H1 (cell line): ENCODE results near the gene MEIS2. TPM values are rescaled to one million over a fixed set of nuclear protein-coding genes. Genes with fewer than 3 reads are reported as not detected.

Source experiments
- CTCF ChIA-PET: fragments of 300-600 bp; sonication (Branson Sonifier 250); formaldehyde crosslinking; loops from one replicate; lab custom pipeline; 2021; ENCODE audit not compliant: partially characterized antibody; lab: Charles Lee
- POLR2A ChIA-PET: fragments of 300-600 bp; sonication (Branson Sonifier 250); formaldehyde crosslinking; loops from one replicate; lab custom pipeline; 2021; ENCODE audit warnings: inconsistent platforms; ENCODE audit not compliant: partially characterized antibody; lab: Charles Lee
- DNase-seq, 2 experiments: peaks; one replicate each; pipeline versions ENCODE4 v3.0.0 to v3.0.0-alpha.2; 2010 to 2022; ENCODE audit warnings: low spot score in 2 of 2, low read depth in 1 of 2, mixed read lengths in 1 of 2
- FAIRE-seq: peaks from 2 replicates; lab custom pipeline; 2011; peaks lifted over from hg19 to GRCh38; lab: Jason Lieb, UNC
- H2AFZ ChIP-seq: 2 replicates; pipeline ENCODE4 v1.8.1; 2012; ENCODE audit warnings: low read length, inconsistent platforms
- H2AK5ac ChIP-seq: 2 replicates; pipeline ENCODE4 v1.6.1; 2013; ENCODE audit warnings: low read depth, low read length
- H2BK120ac ChIP-seq: replicated peaks from 2 replicates; pipeline ENCODE3; 2013; ENCODE audit warnings: low read depth, low read length, inconsistent platforms
- H2BK12ac ChIP-seq: 2 replicates; pipeline ENCODE4 v1.6.1; 2013; ENCODE audit warnings: low read depth, low read length
- H2BK15ac ChIP-seq: 2 replicates; pipeline ENCODE4 v1.6.1; 2013; ENCODE audit warnings: low read length
- H2BK20ac ChIP-seq: 2 replicates; pipeline ENCODE4 v1.6.1; 2013; ENCODE audit warnings: low read length
- H2BK5ac ChIP-seq: 2 replicates; pipeline ENCODE4 v1.6.1; 2013; ENCODE audit warnings: low read depth, low read length
- H3K14ac ChIP-seq: 2 replicates; pipeline ENCODE4 v1.6.1; 2013; ENCODE audit warnings: inconsistent platforms; ENCODE audit not compliant: insufficient read length
- H3K18ac ChIP-seq: 2 replicates; pipeline ENCODE4 v1.6.1; 2013; ENCODE audit warnings: low read length; ENCODE audit errors: extremely low read depth
- H3K23ac ChIP-seq: 2 replicates; pipeline ENCODE4 v1.6.1; 2013; ENCODE audit warnings: inconsistent platforms; ENCODE audit not compliant: insufficient read length
- H3K23me2 ChIP-seq: 2 replicates; pipeline ENCODE4 v1.6.1; 2013; ENCODE audit warnings: low read depth, low read length
- H3K27ac ChIP-seq: 2 replicates; pipeline ENCODE4 v1.6.1; 2011; ENCODE audit warnings: low read depth, low read length, inconsistent platforms
- H3K27me3 ChIP-seq, 4 experiments: replicated peaks in 1 of 4; 1 replicate in 1 of 4; 2 replicates in 3 of 4; pipeline versions ENCODE4 v1.6.1 to v1.8.1; 2011 to 2013; ENCODE audit warnings: low read length in 3 of 4, mild to moderate bottlenecking in 3 of 4, inconsistent platforms in 2 of 4, mixed read lengths in 2 of 4, moderate library complexity in 1 of 4; ENCODE audit not compliant: control insufficient read depth in 3 of 4, insufficient read depth in 3 of 4; ENCODE audit errors: extremely low read depth in 1 of 4
- H3K36me3 ChIP-seq, 4 experiments: 2 replicates each; pipeline versions ENCODE4 v1.6.1 to v1.8.1; 2011 to 2013; ENCODE audit warnings: mild to moderate bottlenecking in 4 of 4, low read length in 3 of 4, moderate library complexity in 2 of 4, control low read depth in 1 of 4, inconsistent platforms in 1 of 4; ENCODE audit not compliant: insufficient read depth in 4 of 4, control insufficient read depth in 2 of 4
- H3K4ac ChIP-seq: replicated peaks from 2 replicates; pipeline ENCODE3; 2013; ENCODE audit warnings: low read length, low read depth, mixed read lengths, inconsistent platforms; ENCODE audit not compliant: insufficient read length
- H3K4me1 ChIP-seq, 4 experiments: replicated peaks in 1 of 4; 1 replicate in 1 of 4; 2 replicates in 3 of 4; pipeline versions ENCODE4 v1.6.1 to v1.8.1; 2011 to 2013; ENCODE audit warnings: low read length in 3 of 4, inconsistent platforms in 2 of 4, mixed read lengths in 1 of 4; ENCODE audit not compliant: insufficient read depth in 4 of 4, control insufficient read depth in 3 of 4
- H3K4me2 ChIP-seq, 2 experiments: 2 replicates each; pipeline versions ENCODE4 v1.6.1 to v1.8.1; 2011 to 2013; ENCODE audit warnings: low read depth in 2 of 2, low read length in 2 of 2, control low read depth in 1 of 2, inconsistent platforms in 1 of 2, mild to moderate bottlenecking in 1 of 2; ENCODE audit not compliant: insufficient read depth in 1 of 2
- H3K4me3 ChIP-seq, 4 experiments: fragments of 200-600, 300-600 bp in 1 of 4; sonication (generic), shearing (Covaris generic), sonication (Bioruptor Twin) in 1 of 4; 2 replicates each; pipeline versions ENCODE4 v1.5.1 to v1.8.1; 2011 to 2016; ENCODE audit warnings: low read length in 4 of 4, low read depth in 3 of 4, control low read depth in 2 of 4, inconsistent platforms in 2 of 4, mild to moderate bottlenecking in 2 of 4, mixed read lengths in 1 of 4, moderate library complexity in 1 of 4; ENCODE audit not compliant: insufficient read depth in 2 of 4; ENCODE audit errors: extremely low read depth in 1 of 4
- H3K56ac ChIP-seq: replicated peaks from 2 replicates; pipeline ENCODE3; 2013; ENCODE audit warnings: low read depth, mild to moderate bottlenecking, mixed read lengths, low read length, inconsistent platforms; ENCODE audit not compliant: insufficient read length
- H3K79me1 ChIP-seq: 2 replicates; pipeline ENCODE4 v1.6.1; 2013; ENCODE audit warnings: low read depth, low read length, control low read depth
- H3K79me2 ChIP-seq, 2 experiments: 2 replicates each; pipeline versions ENCODE4 v1.6.1 to v1.8.1; 2012 to 2013; ENCODE audit warnings: low read length in 2 of 2, mild to moderate bottlenecking in 2 of 2, inconsistent platforms in 1 of 2; ENCODE audit not compliant: insufficient read depth in 2 of 2, control insufficient read depth in 1 of 2
- H3K9ac ChIP-seq, 4 experiments: replicated peaks in 1 of 4; 1 replicate in 1 of 4; 2 replicates in 3 of 4; pipeline versions ENCODE4 v1.6.1 to v1.8.1; 2011 to 2013; ENCODE audit warnings: low read depth in 3 of 4, low read length in 3 of 4, control low read depth in 2 of 4, mild to moderate bottlenecking in 2 of 4, moderate library complexity in 2 of 4, inconsistent platforms in 1 of 4; ENCODE audit errors: extremely low read depth in 1 of 4
- H3K9me3 ChIP-seq, 2 experiments: 2 replicates each; pipeline versions ENCODE4 v1.6.1 to v1.8.1; 2012 to 2013; ENCODE audit warnings: mild to moderate bottlenecking in 2 of 2, moderate library complexity in 2 of 2, control low read depth in 1 of 2, inconsistent platforms in 1 of 2, low read depth in 1 of 2, low read length in 1 of 2, mixed read lengths in 1 of 2; ENCODE audit not compliant: insufficient read depth in 2 of 2
- H4K20me1 ChIP-seq, 2 experiments: replicated peaks in 1 of 2; 2 replicates each; pipeline versions ENCODE3 to v1.8.1; 2011 to 2013; ENCODE audit warnings: inconsistent platforms in 2 of 2, low read length in 2 of 2, mild to moderate bottlenecking in 1 of 2; ENCODE audit not compliant: insufficient read depth in 2 of 2, control insufficient read depth in 1 of 2
- H4K5ac ChIP-seq: 2 replicates; pipeline ENCODE4 v1.6.1; 2013; ENCODE audit warnings: low read length, low read depth, mixed read lengths, inconsistent platforms; ENCODE audit not compliant: insufficient read length
- H4K8ac ChIP-seq: 2 replicates; pipeline ENCODE4 v1.8.0; 2013; ENCODE audit warnings: mild to moderate bottlenecking, moderate library complexity, low read length, inconsistent platforms; ENCODE audit not compliant: insufficient read depth; ENCODE audit errors: extremely low read depth
- H4K91ac ChIP-seq: replicated peaks from 2 replicates; pipeline ENCODE3; 2013; ENCODE audit warnings: low read length, mixed read lengths, inconsistent platforms; ENCODE audit not compliant: insufficient read length
- ATF2 ChIP-seq: IDR thresholded peaks from 2 replicates; pipeline ENCODE4 v1.6.1; 2012; ENCODE audit warnings: low read length, inconsistent platforms
- CHD2 ChIP-seq: IDR thresholded peaks from 2 replicates; pipeline ENCODE4 v1.6.1; 2012; ENCODE audit warnings: low read length, improper control_type of control experiment
- GABPA ChIP-seq: IDR thresholded peaks from 2 replicates; pipeline ENCODE4 v1.6.1; 2011; ENCODE audit warnings: mild to moderate bottlenecking, low read length, moderate library complexity, borderline replicate concordance; ENCODE audit not compliant: insufficient read depth
- HDAC6 ChIP-seq: IDR thresholded peaks from one replicate; pipeline ENCODE4 v1.7.1; 2012; ENCODE audit warnings: low read depth, mild to moderate bottlenecking, inconsistent platforms, low read length, moderate library complexity
- MAFK ChIP-seq: IDR thresholded peaks from 2 replicates; pipeline ENCODE4 v1.6.1; 2012; ENCODE audit warnings: low read depth, mild to moderate bottlenecking, improper control_type of control experiment, low read length
- NANOG ChIP-seq: IDR thresholded peaks from 2 replicates; pipeline ENCODE4 v1.6.1; 2011; ENCODE audit warnings: low read length, low read depth, mild to moderate bottlenecking, inconsistent platforms; ENCODE audit not compliant: insufficient read depth, poor library complexity, severe bottlenecking
- PHF8 ChIP-seq: fragments of 200-600 bp; sonication (generic); conservative IDR thresholded peaks from 2 replicates; pipeline ENCODE4 v1.7.1; 2012; ENCODE audit warnings: low read depth, mild to moderate bottlenecking, inconsistent platforms, low read length, moderate library complexity
- POLR2A ChIP-seq, 2 experiments: IDR thresholded peaks; 1 replicate in 1 of 2; 2 replicates in 1 of 2; pipeline ENCODE4 v1.6.1; 2011; ENCODE audit warnings: low read depth in 2 of 2, low read length in 2 of 2, mild to moderate bottlenecking in 2 of 2; ENCODE audit errors: control extremely low read depth in 1 of 2
- RNF2 ChIP-seq: fragments of 200-900, 300-1000 bp; sonication (generic); IDR thresholded peaks from 2 replicates; pipeline ENCODE4 v1.7.1; 2016; ENCODE audit warnings: borderline replicate concordance, low read depth, mild to moderate bottlenecking, antibody characterized with exemption, low read length; ENCODE audit not compliant: poor library complexity, severe bottlenecking; ENCODE audit errors: missing control alignments
- ZNF274 ChIP-seq: IDR thresholded peaks from 2 replicates; pipeline ENCODE4 v1.7.0; 2012; ENCODE audit warnings: low read length, borderline replicate concordance; ENCODE audit errors: extremely low read depth
- WGBS, 2 experiments: shearing (Covaris generic) in 1 of 2; methylation state at CpG; one replicate each; pipeline versions ENCODE4 v1.1.6 to v1.1.7; 2013 to 2015; ENCODE audit warnings: low lambda C conversion rate in 2 of 2, mixed read lengths in 2 of 2, inconsistent platforms in 1 of 2, low coverage in 1 of 2, missing lambda C conversion rate in 1 of 2; ENCODE audit not compliant: insufficient replicate concordance in 2 of 2, insufficient coverage in 1 of 2, insufficient read length in 1 of 2; ENCODE audit errors: extremely low coverage in 1 of 2, missing lambda C conversion rate in 1 of 2; 5-methylcytosine and 5-hydroxymethylcytosine counted together
- polyA plus RNA-seq, 7 experiments: library from polyadenylated mRNA; depleted of rRNA in 3 of 7; stranded (reverse) in 5 of 7; unstranded in 2 of 7; fragments of >200 nt in 5 of 7; fragments of 200-250 nt in 2 of 7; gene quantifications; 1 replicate in 5 of 7; 2 replicates in 1 of 7; 4 replicates in 1 of 7; pipeline versions ENCODE4 v1.2.1 to v1.2.3, GENCODE V29; 2011 to 2013; ENCODE audit warnings: missing spikeins in 2 of 7, mixed read lengths in 2 of 7
- total RNA-seq: library from RNA; stranded (reverse); fragmentation: NEBNext Ultra II Directional; extraction: Animal tissue kit (Norgen Biotek cat#: 25700); gene quantifications from 2 replicates; pipeline ENCODE4 v1.2.1, GENCODE V29; 2021

The MEIS2 gene
- total and polyA plus RNA-seq, 2 of the 8 experiments (the other 6 are each of a cell fraction or from before 2014, with no cell fraction given): 0.22 to 1.2 TPM

- no peaks in the 10 kb centered on the region for H3K27me3 ChIP-seq
- no peaks in the 10 kb centered on the region for H3K36me3 ChIP-seq
- no peak overlapping the region for H4K5ac ChIP-seq
- no peak overlapping the region for H3K4me2 ChIP-seq
- no peak overlapping the region for H3K4me3 ChIP-seq
- no peak overlapping the region for H2AK5ac ChIP-seq
- 95% methylated on average over 1 of the region's 1 CpG; no CpG with 5 or more reads in 1 of the 2 experiments for WGBS, 2 experiments
- H3K18ac ChIP-seq: no peak overlapping the region
- H4K8ac ChIP-seq: no peak overlapping the region
- H3K9ac ChIP-seq: no peak overlapping the region
- no peak overlapping the region for H2AFZ ChIP-seq
- peaks cover 5% of the 10 kb centered on the region; the same call in 1 of the 2 replicates for H3K23me2 ChIP-seq
- peaks cover 0 to 8% (median 3%) of the 10 kb centered on the region in 4 experiments; a peak in 6 of 7 replicates for H3K4me1 ChIP-seq
- no peak overlapping the region for H2BK20ac ChIP-seq
- H3K56ac ChIP-seq: no peak overlapping the region
- H2BK120ac ChIP-seq: no peak overlapping the region
- no peak overlapping the region for H3K23ac ChIP-seq
- H3K27ac ChIP-seq: no peak overlapping the region
- no peak for DNase-seq
- TF ChIP-seq POLR2A (IDR thresholded peaks at IDR 0.05; ENCODE audit: control extremely low read depth in 1 of 2, low read depth in 2 of 2, low read length in 2 of 2): no peak
- no peak for TF ChIP-seq CHD2
- TF ChIP-seq PHF8: no peak
- TF ChIP-seq MAFK: no peak
- no peak for TF ChIP-seq GABPA
- TF ChIP-seq ATF2: no peak
- no peak for TF ChIP-seq RNF2
- no peak for TF ChIP-seq HDAC6
- TF ChIP-seq NANOG: no peak
- TF ChIP-seq ZNF274: no peak
- no peak for FAIRE-seq
- H3K79me1 ChIP-seq: no peaks in the 10 kb centered on the region
- H4K91ac ChIP-seq: no peak overlapping the region
- H3K4ac ChIP-seq: no peak overlapping the region
- ChIA-PET POLR2A (no interaction called here), CTCF (no interaction called here)
- no peak overlapping the region for H2BK12ac ChIP-seq
- no peak overlapping the region for H2BK5ac ChIP-seq
- H2BK15ac ChIP-seq: no peak overlapping the region
- no peaks in the 10 kb centered on the region for H3K79me2 ChIP-seq
- no peak overlapping the region for H3K14ac ChIP-seq
- no peaks in the 10 kb centered on the region for H4K20me1 ChIP-seq
- no peaks in the 10 kb centered on the region for H3K9me3 ChIP-seq
Measured at GRCh38 chr15:37041042-37041441, 59.3 kb downstream of the MEIS2 start.
